LoVo (cell line): ENCODE results near the gene SDK1.
A peak's percentile ranks its signal among the peaks of the same experiment; 100 is the strongest.
"Not testable (repeated sequence)": the region's sequence is repeated elsewhere in the genome, so short reads cannot be mapped to it uniquely, and the experiment has no call there.

Experiments used
- DNase-seq: peaks from one replicate; pipeline ENCODE4 v3.0.0-alpha.2; 2016; ENCODE audit warnings: low spot score

Gene SDK1

GRCh38 chr7:3928727-3929515, 627.9 kb downstream of the SDK1 start:
- DNase-seq = no peak

- DNase-seq = no peak
These were observed 630.8 kb downstream of the SDK1 start for GRCh38 chr7:3931843-3932242.

- DNase-seq = no peak
These were observed 636.1 kb downstream of the SDK1 start for GRCh38 chr7:3937146-3937545.

GRCh38 chr7:3937605-3938004, 636.6 kb downstream of the SDK1 start:
- DNase-seq = no peak

- not testable (repeated sequence) for DNase-seq
These were observed 640.7 kb downstream of the SDK1 start for GRCh38 chr7:3941706-3942105.

- no peak for DNase-seq
These were observed 641.2 kb downstream of the SDK1 start for GRCh38 chr7:3942276-3942675.

GRCh38 chr7:3942816-3943745, 642.0 kb downstream of the SDK1 start:
- DNase-seq = no peak

- no peak for DNase-seq
These were observed 642.9 kb downstream of the SDK1 start for GRCh38 chr7:3943779-3944520.

GRCh38 chr7:3949242-3949640, 648.2 kb downstream of the SDK1 start:
- no peak for DNase-seq

- no peak for DNase-seq
These were observed 649.2 kb downstream of the SDK1 start for GRCh38 chr7:3950249-3950648.

GRCh38 chr7:3951316-3952055, 650.4 kb downstream of the SDK1 start:
- no peak for DNase-seq

- no peak for DNase-seq
These were observed 652.1 kb downstream of the SDK1 start for GRCh38 chr7:3953133-3953532.

GRCh38 chr7:3953946-3954345, 652.9 kb downstream of the SDK1 start:
- no peak for DNase-seq

GRCh38 chr7:3955026-3955425, 654.0 kb downstream of the SDK1 start:
- no peak for DNase-seq

GRCh38 chr7:3955751-3956696, 655.0 kb downstream of the SDK1 start:
- peak; percentile 34 for DNase-seq

- DNase-seq = no peak
These were observed 655.9 kb downstream of the SDK1 start for GRCh38 chr7:3956949-3957348.

- no peak for DNase-seq
These were observed 656.5 kb downstream of the SDK1 start for GRCh38 chr7:3957472-3958108.

- DNase-seq = no peak
These were observed 657.0 kb downstream of the SDK1 start for GRCh38 chr7:3958109-3958483.

GRCh38 chr7:3959364-3959763, 658.3 kb downstream of the SDK1 start:
- no peak for DNase-seq
